ENCODE data around the gene AGAP1.

Gene AGAP1

DNA sequence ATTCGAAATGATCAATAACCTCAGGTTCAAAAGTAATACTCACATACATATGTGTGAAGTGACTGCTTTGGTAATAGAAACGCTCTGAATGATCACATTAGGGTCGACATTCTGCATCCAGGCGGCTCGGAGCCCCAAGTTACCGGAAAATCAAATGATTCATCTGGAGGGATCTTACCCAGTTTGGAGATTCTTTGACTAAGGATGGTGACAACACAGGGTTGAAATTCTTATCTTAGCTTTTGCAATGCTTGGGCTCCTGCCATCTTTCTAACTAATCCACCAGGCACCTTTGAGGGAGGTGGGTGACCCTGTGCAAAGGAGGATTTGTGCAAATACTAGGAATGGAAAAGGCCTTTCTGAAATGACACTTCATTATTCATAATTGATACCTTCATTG, 663.5 kb downstream of the AGAP1 start:
- no peak for DNase-seq

DNA sequence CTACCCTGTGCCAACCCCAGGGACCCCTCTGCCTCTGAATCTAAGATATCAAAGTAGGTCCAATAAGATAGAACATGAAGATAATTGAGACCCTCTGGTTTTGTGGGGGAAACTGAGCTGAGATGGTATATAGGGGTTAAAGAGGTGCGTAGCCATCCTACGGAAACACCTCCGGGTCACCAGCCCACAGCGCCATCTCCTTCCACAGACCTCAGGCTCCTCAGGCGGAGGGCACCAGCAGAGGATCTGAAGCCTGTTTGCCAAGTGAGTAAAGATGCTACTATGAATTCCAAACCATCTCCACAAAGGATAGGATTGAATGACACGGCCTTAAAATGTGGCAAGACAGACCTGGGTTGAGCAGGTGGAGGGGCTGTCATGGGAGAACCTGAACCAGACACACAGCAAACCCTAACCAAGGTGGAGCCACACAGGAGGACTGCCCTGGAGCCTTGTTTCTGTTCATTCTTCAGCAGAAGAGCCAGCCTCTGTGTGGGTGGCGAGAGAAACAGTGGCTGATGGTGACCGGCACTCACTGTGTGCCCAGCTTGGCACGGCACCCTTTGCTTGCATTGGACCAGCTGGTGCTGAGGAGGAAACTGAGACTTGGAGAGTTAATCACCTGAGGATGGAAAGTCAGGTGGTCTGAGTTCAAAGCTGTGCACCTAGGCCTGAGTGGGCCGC, 664.1 kb downstream of the AGAP1 start:
- no peak for DNase-seq

DNA sequence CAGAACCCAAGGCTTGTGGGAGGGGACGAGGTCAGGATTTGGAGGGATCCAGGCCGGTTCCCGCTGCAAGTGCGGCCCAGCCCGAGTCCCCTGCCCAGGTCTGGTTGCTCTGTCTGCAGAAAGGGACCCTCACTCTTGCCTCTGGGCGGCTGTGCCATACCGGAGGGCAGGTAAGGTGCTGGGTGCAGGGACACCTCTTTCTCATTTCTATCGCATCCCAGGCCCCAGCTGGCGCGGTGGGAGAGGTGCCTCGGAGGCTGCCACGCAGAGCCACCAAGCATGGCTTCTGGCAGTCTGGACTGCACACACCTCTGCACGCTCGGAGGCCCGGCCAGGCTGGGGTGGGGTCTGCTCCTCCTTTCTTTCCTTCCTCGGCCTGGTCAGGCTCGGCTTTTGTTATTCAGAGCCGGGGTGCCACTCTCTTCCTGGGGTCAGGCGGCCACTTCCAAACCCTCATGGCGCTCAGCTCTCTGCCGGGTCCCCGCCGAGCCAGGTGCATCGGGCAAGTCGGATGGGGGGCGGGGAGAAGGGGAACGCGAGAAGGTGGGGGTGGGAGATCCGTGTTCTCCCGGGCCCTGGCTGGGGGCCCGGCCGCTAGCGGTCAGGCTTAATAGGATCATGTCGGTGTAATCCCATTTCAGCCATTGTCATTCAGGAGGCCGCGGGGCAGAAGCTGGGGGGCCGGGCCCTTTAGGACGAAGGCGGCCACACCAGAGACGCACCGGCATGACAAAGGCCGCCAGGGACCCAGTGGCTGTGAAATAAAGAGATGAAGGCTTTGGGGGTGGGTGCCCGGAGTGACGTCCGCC, 665.3 kb downstream of the AGAP1 start:
- DNase-seq, result no peak

DNA sequence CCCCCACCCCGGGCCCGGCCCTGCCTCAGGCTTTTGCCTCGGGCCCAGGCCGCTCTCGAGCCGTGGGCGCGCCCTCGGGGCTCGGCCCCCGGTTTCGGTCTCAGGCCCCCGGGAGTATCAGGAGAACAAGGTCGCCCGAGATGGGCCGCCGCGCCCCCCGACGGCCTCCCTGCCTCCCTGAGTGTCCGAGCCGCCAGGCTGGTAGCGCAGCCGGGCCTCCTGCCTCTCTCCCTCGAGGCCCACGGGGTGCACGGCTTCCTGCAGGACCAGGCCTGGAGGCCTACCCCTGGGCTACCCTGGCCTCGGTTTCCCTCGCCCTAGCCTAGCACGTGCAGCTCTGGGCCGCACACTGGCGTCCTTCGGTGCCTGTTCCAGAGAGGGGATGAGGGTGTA, 665.9 kb downstream of the AGAP1 start:
- DNase-seq, result no peak

DNA sequence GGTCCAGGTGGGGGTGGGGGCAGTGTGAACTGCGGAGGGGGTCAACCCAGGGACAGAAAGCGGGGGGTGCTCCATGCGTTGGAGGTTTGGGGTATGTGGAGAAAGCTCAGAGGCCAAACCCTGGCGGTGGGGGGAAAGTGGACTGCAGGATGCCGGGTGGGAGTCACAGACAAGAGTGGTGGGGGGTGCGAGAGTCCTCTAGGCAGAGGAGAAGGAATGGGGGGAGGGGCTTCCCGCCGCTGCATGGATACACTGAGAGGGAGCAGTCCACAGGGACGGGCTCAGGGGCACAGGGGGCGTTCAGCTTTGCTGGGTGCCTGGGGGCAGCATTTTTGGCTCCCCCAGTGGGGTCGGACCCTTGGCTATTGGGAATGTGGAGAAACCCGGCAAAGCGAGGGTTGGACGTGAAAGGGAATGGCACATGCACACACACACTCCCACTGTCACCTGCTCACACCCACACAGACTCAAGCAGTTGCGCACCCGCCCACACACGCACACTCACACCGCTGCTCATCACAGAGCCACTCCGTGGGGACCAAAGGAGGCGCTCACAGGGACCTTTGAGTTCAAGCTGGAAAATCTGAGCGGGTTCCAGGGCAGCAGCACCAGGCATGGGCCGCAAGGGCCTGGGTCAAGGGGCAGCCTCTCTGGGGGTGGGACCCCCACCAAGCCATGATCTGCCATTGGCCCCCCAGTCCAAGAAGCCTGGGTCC, 666.7 kb downstream of the AGAP1 start:
- DNase-seq, result no peak

DNA sequence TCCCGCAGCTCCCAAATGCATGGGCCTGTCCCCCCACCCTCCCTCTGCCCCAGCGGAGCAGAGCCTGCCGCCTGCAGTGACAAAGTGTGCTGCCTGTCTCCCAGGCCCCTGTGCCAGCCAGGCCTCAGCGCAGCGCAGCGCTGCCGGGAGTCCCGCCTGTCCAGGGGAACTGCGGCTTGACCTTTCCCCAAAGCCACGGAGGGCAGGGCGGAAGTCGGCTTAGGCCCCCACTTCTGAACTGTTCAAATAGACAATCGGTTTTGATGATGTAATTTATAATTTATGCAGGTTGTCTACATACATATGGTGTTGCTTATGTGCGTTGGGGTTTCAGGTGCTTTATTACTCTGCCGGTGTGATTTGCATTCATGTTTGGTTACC, 667.2 kb downstream of the AGAP1 start:
- DNase-seq, result no peak

DNA sequence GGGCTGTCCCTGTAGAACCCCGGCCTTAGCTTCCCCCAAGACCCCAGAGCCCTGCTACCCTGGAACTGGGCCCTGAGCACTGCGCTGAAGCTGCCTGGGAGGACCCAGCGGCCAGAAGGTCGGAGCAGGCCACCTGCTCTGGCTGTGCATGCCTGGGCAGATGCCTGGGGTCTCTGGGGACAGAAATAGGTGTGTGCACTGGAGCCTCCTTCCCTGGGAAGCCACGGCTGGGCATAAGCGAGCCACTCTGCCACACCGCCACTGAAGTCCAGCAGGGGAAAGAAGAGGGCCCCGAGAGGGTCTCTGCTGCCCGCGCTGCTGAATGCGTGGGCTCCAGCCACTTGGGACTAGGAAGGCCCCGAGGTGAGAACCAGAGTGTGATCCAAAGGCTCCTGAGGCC, 667.7 kb downstream of the AGAP1 start:
- no peak for DNase-seq

DNA sequence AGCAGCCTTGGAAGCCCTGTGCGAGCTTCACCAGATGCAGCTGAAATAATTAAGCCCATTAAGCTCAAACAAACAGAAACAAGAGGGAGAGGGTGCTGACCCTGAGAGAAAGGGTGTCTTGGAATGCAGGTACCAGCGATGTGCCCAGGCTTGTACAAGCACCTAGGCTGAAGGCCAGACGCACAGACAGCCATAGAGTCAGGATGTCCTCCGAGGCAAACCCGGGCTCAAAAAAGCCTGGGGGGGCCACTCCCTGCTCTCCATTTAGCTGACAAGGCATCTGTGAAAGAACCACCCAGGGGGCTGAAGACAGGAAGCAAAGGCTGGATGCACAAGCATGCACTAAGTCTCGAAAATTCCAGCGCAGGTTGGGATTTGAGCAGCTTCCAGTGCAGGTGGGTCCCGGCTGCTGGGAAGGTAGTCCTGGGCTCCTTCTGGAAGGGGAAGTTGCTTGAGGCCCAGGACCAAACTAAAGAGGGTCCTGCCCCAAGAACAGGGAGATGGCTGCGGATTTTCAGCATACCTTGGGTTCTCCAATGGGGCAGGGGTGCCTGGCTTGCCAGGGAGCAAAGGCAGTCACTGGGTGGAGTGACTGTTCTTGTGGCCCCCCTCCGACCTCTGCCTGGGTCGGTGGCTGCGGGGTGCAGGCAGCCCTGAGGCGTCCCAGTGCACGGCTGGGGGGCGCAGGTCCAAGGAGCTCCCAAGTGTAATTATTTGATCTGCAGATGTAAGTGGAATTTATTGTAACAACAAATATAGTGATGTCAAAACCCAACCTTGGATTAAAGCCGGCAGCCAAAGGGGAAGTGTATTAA, 668.4 kb downstream of the AGAP1 start:
- no peak for DNase-seq

DNA sequence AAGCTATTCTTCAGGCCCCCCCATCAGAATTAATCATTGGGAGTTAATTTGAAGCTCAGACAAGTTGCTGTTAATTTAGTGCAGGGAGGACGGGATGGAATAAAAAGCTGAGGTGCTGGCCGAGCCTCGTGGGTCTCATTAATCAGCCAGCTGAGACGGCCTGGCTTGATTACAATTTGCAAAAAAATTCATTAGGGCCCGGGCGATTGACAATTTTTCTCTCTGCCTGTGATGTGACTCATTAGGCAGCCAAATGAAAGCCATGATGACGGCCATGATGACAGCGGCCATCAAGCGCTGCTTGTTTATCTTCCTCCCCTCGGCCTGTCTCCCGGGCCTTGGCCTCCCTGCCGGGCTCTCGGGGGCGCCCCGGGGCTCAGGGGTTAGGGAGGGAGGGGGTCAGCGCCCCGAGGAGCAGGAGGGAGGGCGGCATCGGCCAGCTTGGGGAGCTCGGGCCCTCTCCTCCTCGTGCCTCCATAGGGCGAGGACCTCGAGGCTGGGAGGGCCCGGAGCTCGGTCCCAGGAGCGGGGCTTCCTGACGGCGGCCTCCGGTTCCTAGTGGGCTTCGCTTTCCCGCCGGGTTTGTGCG, 669.1 kb downstream of the AGAP1 start:
- DNase-seq, result no peak

DNA sequence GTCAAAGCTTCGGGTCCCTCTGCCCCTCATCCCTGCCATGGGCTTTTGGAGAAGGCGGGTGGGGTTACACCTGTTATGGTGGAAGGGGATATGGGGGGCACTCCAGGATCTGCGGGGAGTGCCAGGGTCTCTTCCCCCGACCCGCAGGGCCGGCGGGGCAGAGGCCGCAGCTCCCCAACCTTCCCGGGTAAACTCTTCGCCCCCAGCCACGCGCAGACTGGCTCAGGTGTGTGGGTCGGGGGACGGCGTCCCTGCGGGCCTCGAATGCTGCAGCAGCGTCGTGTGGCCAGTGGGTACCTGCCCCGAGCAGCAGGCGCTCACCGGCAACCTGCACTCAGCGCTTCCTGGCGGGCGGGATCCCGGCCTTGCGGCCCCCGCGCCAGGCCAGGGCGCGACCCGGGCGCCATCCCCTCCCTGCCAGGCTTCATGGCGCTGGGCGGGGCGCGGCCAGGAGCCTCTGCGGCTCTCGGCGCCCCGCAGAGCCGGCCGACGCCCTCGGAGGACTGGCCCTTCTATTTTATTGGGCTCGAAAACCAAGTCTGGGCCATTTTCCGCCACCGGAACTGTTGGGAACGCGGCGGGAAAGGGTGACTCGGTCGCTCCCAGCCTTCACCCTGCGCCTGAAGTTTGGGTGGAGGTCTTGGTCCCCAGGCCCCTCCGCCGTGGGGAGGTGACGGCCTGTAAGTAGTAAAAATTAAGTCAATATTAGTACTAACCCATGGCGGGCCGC, 669.8 kb downstream of the AGAP1 start:
- DNase-seq, result no peak

DNA sequence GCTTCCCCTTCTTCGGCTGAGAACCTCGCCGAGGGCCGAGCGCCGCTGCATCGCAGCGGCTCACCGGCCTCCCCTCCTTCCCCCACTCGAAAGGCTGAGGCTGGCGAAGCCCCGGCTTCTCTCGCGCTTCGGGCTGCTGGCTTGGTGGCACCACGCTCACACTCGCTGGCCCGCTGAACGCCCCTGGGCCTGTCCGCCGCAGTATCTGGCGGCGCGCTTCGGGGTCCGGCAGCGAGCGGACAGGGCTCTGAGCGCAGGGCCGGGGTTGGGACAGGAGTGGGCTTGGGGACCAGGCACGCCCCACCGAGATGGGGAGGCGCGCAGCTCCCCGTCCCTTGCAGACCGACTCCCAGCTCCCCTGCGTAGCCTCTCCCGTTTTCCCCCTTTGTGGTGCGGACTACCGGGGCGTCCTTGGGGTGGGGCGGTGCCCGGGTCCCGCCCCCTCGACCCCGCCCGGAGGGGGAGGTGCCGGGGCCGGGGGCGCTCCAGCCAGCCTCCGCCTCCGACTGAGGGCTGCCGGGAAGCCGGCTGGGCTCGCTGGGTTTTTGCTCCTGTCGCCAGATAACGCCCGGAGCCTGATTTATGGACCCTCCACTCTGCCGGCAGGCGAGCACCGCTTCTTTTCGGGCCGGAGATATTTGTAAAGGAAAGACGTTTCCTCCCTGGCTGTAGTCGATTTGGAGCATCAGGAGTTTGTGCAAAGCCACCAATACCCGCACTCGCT, 670.5 kb downstream of the AGAP1 start:
- DNase-seq, result no peak

DNA sequence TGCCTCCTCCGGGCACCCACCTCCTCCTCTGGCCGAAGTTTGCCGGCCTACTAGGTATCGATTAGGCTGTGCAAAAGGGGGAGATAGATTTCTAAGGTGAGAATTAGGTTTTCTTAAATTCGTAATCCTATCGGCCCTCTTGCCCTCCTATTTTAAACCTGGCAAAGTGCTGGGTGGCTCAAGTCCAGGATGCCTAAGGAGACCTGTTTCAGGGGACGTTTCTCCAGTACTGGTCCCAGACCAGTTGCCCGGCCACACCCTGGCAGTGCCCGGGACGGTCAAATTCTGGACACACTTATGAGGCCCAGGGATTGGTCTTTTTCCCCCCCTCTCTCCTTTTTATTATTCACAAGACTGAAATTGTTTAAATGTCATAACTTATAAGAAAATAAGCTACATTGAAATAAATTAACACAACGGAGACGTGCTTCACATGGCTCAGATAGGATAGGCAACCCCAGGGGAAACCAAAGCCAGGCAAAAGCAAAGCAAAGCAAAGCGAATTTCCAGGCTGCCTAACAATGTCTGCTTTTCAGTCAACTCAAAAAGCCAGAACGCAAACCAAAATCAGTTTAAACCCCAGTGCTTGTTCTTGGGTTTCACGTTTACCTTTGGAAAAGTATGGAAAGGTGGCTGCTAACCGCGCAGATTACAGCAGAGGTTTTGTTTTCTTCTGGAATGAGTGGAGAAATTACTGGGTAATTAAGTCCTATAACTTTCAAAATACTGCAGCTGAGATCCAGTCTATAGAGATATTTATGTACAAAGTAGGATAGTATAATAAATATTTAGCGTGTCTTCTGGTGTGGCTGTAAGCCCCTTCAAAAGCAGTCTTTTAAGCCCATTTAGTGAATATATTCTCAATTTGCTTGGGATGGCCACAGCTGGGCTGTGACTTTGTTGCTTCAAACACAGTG, 671.3 kb downstream of the AGAP1 start:
- DNase-seq, result no peak

DNA sequence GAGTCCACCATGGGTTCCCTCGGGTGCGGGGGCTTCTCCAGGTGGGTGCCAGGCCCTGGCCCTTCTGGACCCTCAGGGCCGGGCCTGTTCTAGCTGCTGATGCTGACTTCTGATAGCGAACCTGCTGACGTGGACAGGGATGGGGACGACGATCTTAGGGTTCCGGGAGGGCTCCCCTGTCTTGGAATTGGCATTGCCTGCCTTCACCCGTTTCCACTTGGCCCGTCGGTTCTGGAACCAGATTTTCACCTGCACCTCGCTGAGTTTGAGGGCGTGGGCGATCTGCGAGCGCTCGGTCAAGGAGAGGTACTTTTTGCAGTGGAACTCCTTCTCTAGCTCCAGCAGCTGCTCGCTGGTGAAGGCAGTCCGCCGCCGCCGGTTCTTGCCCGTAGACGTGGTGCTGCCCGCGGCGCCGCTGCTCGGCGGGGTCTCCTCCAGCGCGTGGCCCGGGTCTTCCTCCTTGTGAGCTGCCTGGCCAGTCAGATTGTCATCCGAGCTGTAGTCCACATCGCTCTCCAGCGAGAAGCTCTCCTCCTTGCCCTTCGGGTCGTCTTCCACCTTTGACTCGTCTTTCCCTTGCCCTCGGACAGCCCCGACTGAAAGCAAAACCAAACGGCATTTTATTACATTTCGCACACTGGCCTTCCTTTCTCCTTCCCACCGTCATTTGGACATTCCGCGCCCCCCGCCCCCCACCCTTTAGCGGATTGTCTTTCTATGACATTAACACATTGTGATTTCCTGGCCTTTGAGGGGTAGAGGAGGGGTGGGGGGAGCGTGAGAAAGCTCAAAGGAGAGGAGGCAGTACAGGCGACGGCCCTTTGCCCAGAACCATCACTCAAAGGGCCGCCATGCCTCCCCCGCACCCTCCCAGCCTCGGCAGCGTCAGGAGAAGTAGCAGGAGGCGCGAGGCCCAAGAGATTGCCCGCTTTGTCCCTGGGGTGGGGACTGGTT, 672.3 kb downstream of the AGAP1 start:
- DNase-seq, result no peak

DNA sequence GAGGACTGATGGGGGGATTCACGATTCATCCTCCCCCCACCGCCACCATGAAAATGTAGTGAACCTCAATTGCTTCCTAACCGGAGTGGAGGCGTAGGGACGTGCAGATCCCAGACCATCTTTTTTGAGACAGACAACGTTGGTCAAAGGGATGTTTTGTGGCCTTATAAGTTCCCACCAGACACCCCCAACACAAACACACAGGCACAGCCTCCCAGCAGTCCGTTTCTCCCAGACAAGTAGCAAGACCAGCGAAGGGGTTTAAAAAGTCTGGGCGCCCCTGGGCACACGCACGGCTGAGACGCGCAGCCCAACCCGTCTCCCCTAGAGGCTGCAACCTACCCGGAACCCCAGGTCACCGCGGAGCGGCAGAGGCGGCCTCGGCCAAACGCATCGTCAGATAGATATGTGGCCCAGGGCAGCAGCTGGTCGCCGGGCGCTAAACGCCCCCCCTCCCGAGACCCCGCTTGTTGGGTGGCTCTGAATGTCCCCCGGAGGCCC, 673.0 kb downstream of the AGAP1 start:
- DNase-seq, result no peak

DNA sequence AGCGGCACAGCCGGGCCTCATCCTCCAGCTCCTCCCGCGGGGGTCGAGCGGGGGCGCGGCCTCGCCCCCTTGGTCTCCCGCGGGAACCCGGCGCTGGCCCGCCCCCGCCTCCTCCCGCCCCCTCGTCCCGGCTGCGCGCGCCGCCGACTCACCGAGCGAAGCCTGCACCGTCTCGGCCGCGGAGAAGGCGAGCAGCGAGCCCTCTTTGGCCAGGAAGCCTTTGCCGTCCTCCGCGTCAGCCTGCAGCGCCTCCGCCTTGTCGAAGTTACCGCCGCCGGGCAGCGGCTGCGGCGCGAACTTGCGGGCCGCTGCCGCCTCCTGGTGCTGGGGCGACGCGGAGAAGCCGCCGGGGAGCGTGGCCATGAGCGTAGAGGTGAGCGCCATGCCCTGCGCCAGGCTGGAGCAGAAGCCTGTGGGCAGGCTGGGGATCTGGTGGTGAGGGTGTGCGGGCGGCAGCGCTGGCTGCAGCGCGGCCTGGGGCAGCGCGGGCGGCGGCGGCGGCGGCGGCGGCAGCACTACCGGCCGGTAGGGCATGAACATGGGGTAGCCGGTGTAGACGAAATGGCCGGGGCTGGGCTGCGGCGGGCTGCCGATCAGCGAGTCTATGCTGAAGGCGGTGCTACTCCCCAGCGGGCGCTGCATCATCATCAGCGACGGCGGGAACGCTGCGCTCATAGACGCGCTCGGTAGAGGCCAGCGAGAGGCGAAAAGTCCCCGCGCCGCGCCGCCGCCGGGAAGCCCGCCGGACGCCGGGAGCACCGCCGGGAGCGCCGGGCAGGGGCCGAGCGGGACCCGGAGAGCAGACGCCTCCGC, 673.7 kb downstream of the AGAP1 start:
- DNase-seq, result no peak

DNA sequence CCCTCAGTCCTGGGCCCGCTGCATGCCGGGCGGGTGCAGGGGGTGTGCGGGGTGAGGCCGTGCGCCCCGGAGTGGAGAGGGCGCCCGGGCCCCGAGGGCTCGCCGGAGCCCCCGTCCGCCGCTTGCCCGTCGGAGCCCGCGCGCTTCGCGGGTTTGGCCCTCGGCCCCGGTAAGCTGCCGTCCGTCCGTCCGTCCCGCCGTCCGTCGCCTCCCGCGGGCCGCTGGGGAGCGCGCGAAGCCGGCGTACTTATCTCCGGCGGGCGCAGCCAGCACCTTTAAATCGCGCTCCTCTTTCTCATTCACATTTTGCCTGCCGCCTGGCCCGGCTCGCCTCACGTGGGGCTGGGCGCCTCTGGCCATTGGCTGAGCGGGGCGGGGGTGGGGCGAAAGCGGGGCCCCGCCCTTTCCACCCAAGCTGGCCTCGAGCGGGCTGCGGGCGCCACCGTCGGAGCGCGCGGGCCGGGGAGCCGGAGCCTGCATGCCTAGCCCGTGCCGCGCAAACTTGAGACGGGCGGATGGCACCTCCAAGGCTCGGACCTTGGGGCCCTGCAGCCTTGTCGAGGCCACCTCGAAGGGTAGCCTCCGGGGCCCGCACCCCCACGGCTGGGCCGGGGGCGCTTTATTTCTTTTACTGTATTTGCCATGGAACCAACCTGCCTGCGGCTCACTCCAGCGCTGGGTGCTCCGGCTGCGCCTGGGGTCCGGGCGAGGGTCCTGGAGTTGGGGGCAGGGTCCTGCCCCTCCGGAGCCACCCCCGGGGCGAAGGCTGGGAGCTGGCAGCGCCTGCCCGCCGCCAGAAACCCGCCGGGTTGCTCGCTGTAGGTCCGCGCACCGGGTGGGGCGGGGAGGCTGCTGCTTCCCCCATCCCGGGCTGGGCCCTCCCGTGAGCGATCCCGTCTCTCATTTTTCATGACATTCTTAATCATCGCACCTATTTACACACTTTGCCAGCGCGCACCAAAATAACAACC, 674.6 kb downstream of the AGAP1 start, which contains the start of gene GBX2:
Gene GBX2 (minus strand): TSS at position 277 of the 971 bp plus-strand sequence. CDS start 415 bp downstream, outside the sequence.
- DNase-seq, result no peak
